Endometrial microvascular endothelial cells (primary cell): Measurements from ENCODE around the gene DHX16. TPM values are rescaled to one million over a fixed set of nuclear protein-coding genes. Genes with fewer than 3 reads are reported as not detected.

Source experiments
- in situ Hi-C: cut with HindIII; loops from 2 replicates; pipeline ENCODE4 v1.10.0; 2017; ENCODE audit warnings: low sequenced_read_pairs, low pct_unique_long_range_greater_than_20kb; ENCODE audit errors: inconsistent ontology term
- total RNA-seq: library from RNA; depleted of rRNA; stranded (reverse); fragments of >200 nt; gene quantifications from one replicate; pipeline ENCODE4 v1.2.3, GENCODE V29; 2015; ENCODE audit errors: inconsistent ontology term

The DHX16 gene
- total RNA-seq, 1 donor from 2014 or later = 39.8 TPM

DNA sequence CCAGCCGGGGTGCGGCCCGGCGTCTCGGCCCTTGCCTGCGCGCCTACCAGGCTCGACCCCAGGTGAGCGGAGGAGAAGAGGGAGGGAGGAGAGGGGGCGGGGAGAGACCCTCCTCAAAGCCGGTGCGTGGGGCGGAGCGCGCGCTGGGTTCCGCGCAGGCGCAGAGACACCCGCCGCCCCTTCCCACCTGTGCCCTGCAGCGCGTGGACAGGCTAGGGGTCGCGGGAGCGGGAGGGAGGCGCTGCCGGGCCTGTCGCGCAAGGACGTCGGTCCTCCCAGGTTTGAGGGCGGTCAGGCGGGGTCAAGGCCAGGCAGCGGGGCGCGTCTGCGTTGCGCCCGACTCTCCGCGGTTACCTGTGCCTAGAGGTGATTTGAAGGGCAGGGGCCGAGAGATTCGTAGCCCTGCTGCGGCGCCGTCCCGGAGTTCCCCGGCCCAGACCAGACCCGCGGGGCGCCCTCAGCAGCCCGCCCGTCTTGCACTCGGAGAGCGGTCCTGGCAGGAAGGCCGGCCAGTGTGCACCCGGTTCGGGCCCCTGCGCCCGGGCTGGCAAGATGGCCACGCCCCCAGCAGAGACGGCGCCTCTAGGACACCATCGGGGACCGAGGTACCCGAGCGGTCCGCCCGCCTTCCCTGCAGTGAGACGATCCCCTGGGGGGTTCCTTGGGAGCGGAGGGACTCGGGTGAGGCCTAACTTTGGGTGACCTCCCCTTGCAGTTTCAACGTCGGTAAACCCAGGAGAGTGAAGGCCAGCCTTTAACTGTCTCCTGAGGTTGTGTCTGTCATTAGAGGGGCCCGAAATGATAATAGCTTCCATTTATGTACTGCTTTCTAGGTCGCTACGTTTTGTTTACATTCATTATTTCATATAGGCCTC lies 25.3 kb downstream of the DHX16 start:
- in situ Hi-C loops = no loop called here

DNA sequence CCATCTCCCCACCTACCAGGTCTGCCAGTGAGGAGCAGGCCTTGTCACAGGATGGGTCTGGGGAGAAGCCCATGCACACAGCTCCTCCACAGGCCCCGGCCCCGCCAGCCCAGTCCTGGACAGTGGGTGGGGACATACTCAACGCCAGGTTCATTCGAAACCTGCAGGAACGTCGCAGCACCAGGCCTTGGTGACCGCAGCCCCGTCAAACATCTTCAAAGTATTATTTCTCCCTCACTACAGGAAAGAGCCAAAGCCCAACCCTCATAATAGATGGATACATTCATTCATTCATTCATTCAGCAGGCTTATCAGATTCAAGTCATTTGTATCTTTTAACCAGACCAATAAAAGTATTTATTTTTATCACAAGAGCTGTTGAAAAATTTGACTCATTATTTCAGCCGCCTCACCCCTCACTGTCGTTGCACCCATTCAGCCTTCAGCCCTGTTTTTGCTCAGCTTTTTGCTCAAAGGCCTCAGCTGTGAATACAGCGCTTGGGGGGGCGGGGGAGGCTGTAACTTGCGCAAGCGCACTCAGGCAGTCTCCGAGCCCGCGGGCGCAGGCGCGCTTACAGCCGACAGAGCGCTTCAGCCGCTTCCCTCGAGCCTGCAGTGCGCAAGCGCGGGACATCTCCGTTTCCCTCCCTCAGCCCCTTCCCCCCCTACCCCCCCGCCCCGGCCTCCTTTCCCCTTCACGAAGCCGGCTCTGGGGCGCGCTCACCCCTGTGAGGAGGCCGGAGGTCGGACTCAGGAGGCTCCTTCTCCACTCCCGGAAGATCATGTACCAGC lies 26.2 kb downstream of the DHX16 start, which contains the start of gene C6orf136:
C6orf136 (plus strand) TSS at position 684 of the 792 bp plus-strand sequence; CDS start at position 783, 99 bp downstream.
- in situ Hi-C loops = no loop called here

DNA sequence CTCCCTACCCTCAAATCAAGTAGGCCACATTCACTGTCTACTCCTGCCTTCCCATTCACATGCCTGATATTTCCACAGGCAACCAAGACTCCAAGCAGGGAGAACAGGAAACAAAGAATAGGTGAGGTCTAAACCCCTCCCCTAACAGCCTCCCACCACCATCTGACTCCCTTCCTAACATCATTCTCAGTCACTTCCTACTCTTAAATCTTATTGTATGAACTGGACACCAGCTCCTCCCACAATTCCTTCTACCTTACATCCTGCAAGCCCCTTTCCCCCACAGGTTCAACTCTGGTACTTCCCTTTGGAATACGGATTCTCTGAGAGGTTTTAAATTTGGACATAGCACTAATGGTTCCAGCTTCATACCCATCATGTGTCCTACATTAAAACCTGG lies 26.8 kb downstream of the DHX16 start:
- in situ Hi-C loops = no loop called here

DNA sequence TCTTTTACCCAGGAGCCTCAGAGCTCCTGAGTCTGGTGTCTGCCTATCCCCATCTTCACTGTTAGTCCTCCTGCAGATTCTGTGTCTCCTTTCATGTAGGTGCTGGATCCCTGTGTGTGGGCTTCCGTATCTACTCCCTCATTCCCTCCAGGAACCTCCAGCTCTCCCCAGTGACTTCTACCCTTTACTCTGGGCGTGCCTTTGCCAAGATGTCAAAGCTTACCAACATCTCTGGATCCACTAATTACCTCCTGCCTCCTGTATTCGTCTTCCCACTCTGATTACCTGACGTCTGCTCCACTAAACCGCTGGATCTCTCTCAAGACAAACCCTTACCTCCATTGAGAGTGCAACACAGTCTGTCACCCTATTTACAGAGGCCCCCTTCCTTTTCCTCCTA lies 28.0 kb downstream of the DHX16 start:
- in situ Hi-C loops = no loop called here

DNA sequence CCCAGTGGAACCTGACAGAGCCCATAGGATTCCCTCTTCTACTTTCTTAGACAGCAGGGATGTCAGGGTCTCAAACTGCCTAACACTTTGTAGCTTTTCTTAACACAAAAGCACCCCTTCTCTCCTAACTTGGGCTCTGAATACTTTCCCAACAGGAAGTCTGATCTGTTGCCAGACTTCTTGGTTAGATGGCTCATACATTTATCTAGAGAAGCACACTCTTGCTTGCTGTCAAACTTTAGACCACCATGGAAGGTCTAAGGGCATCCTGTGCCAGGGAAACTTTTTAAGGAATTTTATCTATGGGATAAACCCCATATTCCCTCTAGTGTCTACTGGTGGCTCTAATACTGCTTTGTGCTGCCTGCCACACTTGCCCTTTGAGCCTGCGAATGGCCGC lies 29.1 kb downstream of the DHX16 start:
- in situ Hi-C loops = no loop called here

DNA sequence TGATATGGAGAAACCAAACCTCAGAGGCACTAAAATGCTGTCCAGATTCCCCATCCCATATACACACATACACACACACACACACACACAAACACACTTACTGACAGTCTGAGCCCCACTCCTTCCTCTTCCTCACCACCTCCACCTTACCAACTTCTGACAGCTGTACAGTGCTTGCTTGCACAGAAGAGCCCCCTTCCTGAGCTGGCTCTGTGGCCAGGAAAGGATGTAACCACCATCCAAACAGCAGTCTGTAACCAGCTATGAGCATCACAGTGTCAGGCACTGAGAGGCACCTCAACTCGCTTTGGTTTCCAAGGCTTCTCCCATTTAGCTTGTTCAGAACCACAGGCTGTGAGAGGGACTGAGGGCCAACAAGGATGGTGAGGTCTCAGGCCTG lies 31.8 kb downstream of the DHX16 start:
- in situ Hi-C loops = no loop called here

DNA sequence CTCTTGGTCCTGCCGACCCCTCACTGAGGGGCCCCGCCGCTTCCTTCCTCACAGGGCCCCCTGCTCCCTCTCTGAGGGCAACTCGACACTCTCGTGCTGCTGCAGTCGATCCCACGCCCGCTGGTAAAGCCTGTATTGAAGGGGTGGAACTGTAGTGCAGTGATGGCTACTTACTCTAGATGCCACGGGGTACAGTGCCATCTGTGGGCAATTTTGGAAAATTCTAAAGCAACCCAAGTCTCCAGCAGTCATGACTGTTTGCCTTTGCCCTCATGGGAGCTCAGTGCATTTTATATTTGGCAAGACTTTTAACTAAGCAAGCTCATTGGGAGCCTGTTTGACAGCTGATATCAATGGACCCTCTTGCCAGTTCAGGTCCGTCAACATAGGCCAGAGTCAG lies 32.3 kb downstream of the DHX16 start:
- in situ Hi-C loops = no loop called here

DNA sequence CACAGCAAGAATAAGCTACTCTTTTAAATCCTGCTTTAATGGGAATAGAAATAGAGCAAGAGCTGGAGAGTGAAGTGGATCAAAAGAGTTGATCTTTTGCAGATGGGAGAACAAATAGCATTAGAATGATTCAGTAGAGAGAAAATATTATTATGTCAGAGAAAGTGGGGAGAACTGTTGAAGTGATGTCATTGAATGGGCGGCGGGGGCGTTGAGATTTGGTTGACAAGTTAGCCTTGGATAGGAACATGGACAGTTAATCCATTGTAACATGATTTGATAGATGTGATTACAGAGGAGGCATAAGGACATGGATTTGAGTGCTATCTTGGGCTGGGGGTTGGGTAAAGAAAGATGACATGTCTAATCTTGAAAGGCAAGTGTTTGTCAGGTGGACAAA lies 37.0 kb downstream of the DHX16 start:
- in situ Hi-C loops = no loop called here

DNA sequence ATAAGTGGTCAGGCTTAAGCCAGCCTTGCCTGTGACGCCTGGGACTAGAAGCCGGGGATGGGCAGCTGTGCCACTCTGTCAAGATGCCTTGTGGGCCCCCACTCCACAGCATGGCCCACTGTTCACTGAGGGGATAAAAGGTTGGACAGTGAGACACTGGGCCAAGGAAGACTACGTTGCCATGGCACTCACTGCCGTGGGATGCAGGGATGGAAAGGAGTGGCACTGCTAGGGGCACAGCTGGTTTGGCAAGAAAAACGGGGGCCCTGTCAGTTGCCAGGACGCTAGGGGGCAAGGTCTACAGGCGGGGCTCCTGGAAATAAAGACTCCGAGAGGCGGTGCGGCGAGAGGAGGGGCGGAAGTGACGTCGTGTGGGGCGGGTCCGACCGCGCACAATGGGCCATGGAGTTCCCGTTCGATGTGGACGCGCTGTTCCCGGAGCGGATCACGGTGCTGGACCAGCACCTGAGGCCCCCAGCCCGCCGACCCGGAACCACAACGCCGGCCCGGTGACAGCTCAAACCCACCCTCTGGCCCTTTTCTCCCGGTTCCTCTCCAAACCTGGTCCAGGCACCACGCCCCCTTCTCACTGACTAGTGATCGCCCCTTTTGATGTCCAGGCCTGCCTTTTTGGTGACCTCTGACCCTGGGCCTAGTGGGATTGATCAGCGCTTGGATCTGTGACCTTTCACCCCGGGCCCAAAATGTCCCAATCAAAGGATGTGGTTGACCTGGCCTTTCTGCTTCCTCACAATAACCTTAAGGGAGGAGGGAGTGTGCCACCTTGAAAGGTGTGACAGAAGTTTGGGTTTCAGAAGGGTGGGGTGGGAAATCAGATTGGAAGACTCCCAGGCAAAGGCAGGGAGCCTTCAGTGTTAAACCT lies 46.1 kb downstream of the DHX16 start, which contains the start of gene ATAT1:
ATAT1 (plus strand) TSS at position 391 of the 883 bp plus-strand sequence.
- in situ Hi-C loops = no loop called here

DNA sequence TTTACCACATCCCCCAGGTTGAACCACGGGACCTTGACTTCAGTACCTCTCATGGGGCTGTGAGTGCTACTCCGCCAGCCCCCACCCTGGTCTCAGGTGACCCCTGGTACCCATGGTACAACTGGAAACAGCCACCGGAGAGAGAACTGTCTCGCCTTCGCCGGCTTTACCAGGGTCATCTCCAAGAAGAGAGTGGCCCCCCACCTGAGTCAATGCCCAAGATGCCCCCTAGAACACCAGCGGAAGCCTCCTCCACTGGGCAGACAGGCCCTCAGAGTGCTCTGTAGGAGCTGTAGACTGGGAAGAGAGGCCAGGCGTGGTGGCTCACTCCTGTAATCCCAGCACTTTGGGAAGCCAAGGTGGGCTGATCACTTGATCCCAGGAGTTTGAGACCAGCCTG lies 47.3 kb downstream of the DHX16 start:
- in situ Hi-C loops = no loop called here

DNA sequence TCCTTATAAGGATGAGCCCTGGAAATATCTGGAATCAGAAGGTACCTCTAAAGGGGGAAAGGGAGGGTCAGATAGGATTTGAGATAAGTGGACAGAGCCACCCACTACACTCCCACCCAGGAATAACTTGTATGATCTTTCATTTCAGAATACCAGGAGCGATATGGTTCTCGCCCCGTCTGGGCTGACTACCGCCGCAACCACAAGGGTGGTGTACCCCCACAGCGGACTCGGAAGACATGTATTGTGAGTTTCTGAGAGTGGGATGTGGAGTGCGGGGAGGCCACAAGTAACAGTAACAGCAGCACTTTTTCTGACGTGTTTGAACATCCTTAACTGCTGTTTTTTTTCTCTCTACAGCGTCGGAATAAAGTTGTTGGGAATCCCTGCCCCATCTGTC lies 53.2 kb downstream of the DHX16 start:
- in situ Hi-C loops = no loop called here

DNA sequence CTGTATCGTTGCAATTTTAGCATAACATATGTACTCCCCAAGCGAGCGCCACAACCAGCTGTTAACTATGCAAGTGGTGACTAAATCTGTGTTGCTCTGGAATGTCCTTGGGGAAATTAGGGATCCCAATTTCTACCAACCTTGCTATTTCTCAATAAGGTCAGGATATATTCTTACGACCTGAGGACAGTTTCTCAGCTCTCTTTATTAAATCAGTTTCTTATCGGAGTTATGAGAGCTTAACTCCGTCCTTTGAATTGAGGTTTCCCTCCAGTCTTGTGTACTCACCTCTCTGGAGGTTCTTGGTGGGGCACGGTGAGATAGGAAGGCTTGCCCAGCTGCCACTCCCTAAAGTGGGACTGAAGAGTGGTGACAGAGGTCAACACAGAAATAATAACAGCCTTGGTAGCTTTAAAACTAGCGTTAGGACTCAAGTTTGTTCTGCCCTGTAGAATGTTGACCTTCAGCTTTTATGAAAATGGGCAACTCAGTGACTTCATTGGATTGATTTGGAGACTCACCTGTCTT lies 54.5 kb downstream of the DHX16 start:
- in situ Hi-C loops = no loop called here

DNA sequence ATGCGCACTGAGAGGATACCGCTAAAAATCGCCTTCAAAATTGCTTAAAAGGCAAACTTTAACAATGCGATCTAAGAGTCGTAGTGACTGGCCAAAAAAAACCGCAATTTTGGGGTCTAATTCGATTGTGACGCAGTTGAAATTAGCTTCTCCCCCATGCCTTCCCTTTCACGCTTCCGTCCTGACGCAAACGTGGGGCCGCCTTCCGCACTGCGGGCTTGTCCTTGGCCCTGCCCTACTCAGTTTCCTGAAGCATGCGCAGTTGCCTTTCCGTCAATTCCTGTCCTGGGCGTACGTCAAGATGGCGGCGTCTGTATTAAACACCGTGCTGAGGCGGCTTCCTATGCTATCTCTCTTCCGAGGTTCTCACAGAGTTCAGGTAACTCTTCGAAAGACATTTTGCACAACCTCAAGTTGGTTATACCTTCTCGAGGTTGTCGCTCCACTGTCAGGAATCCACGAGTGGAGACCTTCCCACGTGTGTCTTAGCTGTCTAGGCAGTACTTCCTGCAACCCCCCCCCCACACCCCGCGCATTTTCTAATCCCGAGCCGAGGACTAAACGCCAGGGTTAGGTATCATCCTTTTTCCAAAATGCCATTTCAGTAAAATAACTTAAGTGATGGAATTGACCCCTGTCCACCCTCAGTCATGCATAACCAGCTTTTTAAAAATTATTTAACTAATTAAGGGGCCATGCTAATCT lies 55.1 kb downstream of the DHX16 start, which contains the start of gene MRPS18B:
MRPS18B (plus strand) TSS at position 276 of the 705 bp plus-strand sequence; CDS start at position 302, 26 bp downstream.
- in situ Hi-C loops = no loop called here

DNA sequence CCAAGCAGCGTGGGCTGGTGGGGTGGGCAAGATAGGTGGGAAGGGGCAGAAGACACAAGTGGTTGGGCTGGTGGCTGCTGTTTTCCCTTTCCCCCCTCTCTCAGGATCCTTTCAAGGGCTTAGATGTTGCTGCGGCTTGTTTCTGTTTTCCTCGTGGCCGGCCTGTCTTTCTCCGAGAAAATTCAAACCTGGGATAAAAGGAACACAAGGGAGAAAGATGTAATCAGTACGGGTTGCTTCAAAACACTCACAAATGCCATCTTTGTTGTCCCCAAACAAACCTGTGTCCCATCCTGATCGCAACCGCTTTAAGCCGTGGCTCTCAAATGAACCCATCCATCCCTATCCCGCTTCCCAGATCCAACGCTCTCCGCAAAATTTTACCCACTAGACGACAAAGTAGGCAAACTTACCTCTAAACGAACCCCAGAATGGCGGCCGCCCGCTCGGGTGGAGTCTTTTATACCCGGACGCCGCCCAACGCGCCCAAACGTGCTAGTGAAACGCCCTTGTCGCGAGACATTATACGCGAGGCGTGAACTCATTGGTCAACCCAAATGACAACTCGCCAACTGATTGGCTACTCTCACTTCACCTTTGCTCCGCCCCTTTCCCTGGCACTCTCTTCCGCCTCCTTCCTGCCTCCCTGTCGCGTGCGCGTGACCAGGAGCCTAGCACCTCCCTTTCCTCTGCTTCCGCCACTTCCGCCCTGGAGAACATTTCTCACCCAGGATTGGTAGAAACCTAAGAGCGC lies 55.8 kb downstream of the DHX16 start, which contains the start of gene PPP1R10:
PPP1R10 (minus strand) TSS at position 433 of the 754 bp plus-strand sequence. CDS start 7,299 bp downstream, outside the sequence.
- in situ Hi-C loops = no loop called here

DNA sequence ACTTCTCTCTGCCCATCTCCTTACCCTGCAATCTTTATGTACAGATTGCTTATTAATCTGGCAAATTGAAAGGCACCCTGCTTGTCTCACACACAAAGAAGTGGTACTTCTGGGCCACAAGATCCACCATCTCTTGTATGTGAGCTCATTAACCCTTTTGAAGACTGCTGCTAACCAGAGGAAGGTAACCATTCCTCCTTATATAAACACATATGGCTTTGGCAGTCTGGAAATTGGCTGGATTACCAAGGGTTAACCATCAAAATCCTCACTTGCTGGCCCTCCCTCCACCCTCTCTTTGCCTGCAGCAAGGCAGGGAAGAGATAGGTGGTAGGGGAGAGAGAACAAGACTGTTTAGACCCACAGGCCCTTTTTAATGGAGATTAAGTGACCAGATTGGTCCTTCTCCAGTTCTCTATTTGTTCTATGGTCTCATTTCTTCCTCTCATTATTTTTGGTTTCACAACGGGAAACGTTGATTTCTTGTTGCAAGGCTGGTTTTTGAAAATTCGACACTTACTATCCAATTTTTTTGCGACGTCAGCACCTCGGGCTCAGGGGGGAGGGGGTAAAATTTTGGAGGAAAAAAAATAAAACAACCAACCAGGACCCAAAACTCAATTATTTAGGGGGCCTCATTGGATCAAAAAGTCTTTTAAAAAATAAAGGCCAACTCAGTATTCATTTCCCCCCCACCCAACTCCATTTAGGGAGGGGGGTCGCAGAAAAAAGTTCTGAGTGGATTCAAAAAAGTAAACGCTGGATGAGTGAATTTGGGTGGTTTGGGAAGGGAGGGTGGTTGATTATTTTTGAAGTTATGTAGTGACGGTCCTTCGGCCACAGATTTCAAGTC lies 56.6 kb downstream of the DHX16 start:
- in situ Hi-C loops = no loop called here

DNA sequence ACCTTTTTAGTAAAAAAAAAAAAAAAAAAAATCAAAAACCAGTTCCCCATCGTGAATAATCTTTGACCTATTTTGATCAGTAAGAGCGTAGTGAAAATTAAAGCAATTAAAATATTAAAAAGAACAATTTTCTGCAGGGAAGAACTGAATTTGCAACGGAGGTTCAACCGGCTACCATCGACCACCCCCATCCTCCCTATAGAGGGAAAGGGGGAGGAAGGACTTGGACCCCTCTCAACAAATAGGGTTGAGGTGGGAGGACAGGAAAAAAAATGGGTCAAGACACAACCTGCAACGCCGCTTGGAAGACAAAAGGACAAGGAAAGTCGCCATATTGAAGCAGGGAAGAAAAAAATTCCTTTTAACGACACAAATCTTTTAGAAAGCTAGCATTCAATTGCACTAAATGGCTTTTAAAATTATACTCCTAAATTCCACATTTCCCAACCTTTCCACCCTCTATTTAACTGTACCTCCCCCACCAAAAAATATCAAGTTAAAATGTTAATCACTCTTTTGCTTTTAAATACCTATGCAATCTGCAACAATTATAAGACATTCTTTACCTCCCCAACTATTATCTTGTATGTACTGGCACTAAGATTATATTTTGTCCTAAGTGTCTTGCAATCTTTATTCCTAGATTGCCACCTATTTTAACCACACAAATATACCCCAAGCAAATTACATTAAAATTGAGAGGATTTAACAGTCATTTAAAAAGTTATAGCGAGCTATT lies 57.4 kb downstream of the DHX16 start:
- in situ Hi-C loops = no loop called here
